H1 (cell line): ENCODE data around the gene ZSCAN29. TPM values are rescaled to one million over a fixed set of nuclear protein-coding genes. Genes with fewer than 3 reads are reported as not detected.

Source experiments
- EZH2 ChIP-seq: fragments of 200-600 bp; sonication (generic); IDR thresholded peaks from 2 replicates; pipeline ENCODE4 v1.7.1; 2012; ENCODE audit warnings: low read depth, mild to moderate bottlenecking, moderate library complexity, low read length, inconsistent platforms; ENCODE audit not compliant: severe bottlenecking
- GABPA ChIP-seq: IDR thresholded peaks from 2 replicates; pipeline ENCODE4 v1.6.1; 2011; ENCODE audit warnings: mild to moderate bottlenecking, low read length, moderate library complexity, borderline replicate concordance; ENCODE audit not compliant: insufficient read depth
- polyA plus RNA-seq, 7 experiments: library from polyadenylated mRNA; depleted of rRNA in 3 of 7; stranded (reverse) in 5 of 7; unstranded in 2 of 7; fragments of >200 nt in 5 of 7; fragments of 200-250 nt in 2 of 7; gene quantifications; 1 replicate in 5 of 7; 2 replicates in 1 of 7; 4 replicates in 1 of 7; pipeline versions ENCODE4 v1.2.1 to v1.2.3, GENCODE V29; 2011 to 2013; ENCODE audit warnings: missing spikeins in 2 of 7, mixed read lengths in 2 of 7
- total RNA-seq: library from RNA; stranded (reverse); fragmentation: NEBNext Ultra II Directional; extraction: Animal tissue kit (Norgen Biotek cat#: 25700); gene quantifications from 2 replicates; pipeline ENCODE4 v1.2.1, GENCODE V29; 2021

The ZSCAN29 gene
- total and polyA plus RNA-seq, 2 of the 8 experiments (the other 6 are each of a cell fraction or from before 2014, with no cell fraction given): 6.4 to 41.3 TPM

GRCh38 chr15:43346305-43346704 is 24.5 kb downstream of the ZSCAN29 start (continued):
- TF ChIP-seq EZH2: no peak
- no peak for TF ChIP-seq GABPA
